GM18858 (cell line): ENCODE data around the gene CHMP2B.
"Not testable (repeated sequence)": the region's sequence is repeated elsewhere in the genome, so short reads cannot be mapped to it uniquely, and the experiment has no call there.

Experiments used
- ATAC-seq: cut with Tn5 transposase; IDR thresholded peaks from one replicate; pipeline ENCODE4 v1.9.1; 2021; ENCODE audit not compliant: unreplicated experiment

The CHMP2B gene

GRCh38 chr3:87228316-87228715 lies 1.2 kb downstream of the CHMP2B start:
- no peak for ATAC-seq

- no peak for ATAC-seq
Measured at GRCh38 chr3:87229113-87229512, 2.0 kb downstream of the CHMP2B start.

- no peak for ATAC-seq
Measured at GRCh38 chr3:87233805-87234204, 6.7 kb downstream of the CHMP2B start.

GRCh38 chr3:87236093-87236492 lies 9.0 kb downstream of the CHMP2B start:
- ATAC-seq: no peak

- no peak for ATAC-seq
Measured at GRCh38 chr3:87246662-87247429, 19.7 kb downstream of the CHMP2B start.

GRCh38 chr3:87247430-87247773 lies 20.3 kb downstream of the CHMP2B start:
- ATAC-seq: no peak

- ATAC-seq: not testable (repeated sequence)
Measured at GRCh38 chr3:87248231-87248630, 21.1 kb downstream of the CHMP2B start.

- no peak for ATAC-seq
Measured at GRCh38 chr3:87248831-87249230, 21.7 kb downstream of the CHMP2B start.

GRCh38 chr3:87250009-87250408 lies 22.9 kb downstream of the CHMP2B start:
- no peak for ATAC-seq

- peak; percentile 83 for ATAC-seq
Measured at GRCh38 chr3:87260270-87260669, 33.2 kb downstream of the CHMP2B start.

GRCh38 chr3:87261925-87262324 lies 34.8 kb downstream of the CHMP2B start:
- no peak for ATAC-seq

GRCh38 chr3:87267953-87268645 lies 41.0 kb downstream of the CHMP2B start:
- ATAC-seq: no peak

GRCh38 chr3:87268646-87269211 lies 41.6 kb downstream of the CHMP2B start:
- no peak for ATAC-seq

- no peak for ATAC-seq
Measured at GRCh38 chr3:87269723-87270122, 42.6 kb downstream of the CHMP2B start.

- no peak for ATAC-seq
Measured at GRCh38 chr3:87270908-87271700, 44.0 kb downstream of the CHMP2B start.

- peak; percentile 89 for ATAC-seq
Measured at GRCh38 chr3:87272718-87273341, 45.7 kb downstream of the CHMP2B start.

- no peak for ATAC-seq
Measured at GRCh38 chr3:87276484-87276883, 49.4 kb downstream of the CHMP2B start, which contains the start of gene POU1F1. Gene POU1F1, minus strand, starts transcription at chr3:87276584. Its CDS starts 122 bp downstream, at chr3:87276462.

GRCh38 chr3:87287011-87287410 lies 59.9 kb downstream of the CHMP2B start:
- ATAC-seq: peak; percentile 70

GRCh38 chr3:87288446-87288845 lies 61.3 kb downstream of the CHMP2B start:
- ATAC-seq: no peak

- peak; percentile 83 for ATAC-seq
Measured at GRCh38 chr3:87298111-87298718, 71.1 kb downstream of the CHMP2B start.
